Activated T-helper 1 cell treated with anti-CD3 and anti-CD28 coated beads, Interleukin-2, amount 50 U/mL, for 16 hours (primary cell): ENCODE data around the gene TANGO2.

Experiments
- DNase-seq, 2 donors: peaks; one replicate each; pipeline ENCODE4 v3.0.0-alpha.2; 2020; ENCODE audit warnings: low read depth in 1 of 2, low spot score in 1 of 2

Gene TANGO2

DNA sequence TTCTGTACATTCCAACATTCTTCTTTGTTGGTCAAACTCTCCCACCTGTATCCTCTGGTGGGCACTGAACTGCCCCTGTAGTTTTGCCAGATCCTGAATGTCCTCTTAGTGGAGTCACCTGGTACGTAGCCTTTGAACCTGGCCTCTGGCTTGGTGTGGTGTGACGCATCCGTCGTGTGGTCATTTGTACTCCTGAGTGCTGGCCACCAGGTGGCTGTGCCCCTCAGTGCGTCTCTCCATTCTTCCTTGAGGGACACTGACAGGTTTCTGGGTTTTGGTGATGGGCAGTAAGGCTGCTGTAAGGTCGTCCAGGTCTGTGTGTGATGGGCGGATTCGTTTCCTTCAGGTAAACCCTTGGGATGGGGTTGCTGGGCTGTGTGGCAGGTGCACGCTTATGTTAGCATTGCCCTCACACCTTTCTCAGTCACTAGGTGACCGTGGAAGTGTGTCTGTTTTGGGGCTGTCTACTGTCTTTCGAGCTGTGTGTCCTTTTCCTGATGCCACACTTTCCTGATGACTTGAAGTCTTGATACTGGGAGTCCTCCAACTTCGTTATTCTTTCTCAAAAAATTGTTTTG is 81.4 kb downstream of the TANGO2 start:
- no peak for DNase-seq

- DNase-seq: no peak
These were observed 84.7 kb downstream of the TANGO2 start for GRCh38 chr22:20105456-20106204.

GRCh38 chr22:20106205-20106848 is 85.4 kb downstream of the TANGO2 start:
- DNase-seq: no peak

DNA sequence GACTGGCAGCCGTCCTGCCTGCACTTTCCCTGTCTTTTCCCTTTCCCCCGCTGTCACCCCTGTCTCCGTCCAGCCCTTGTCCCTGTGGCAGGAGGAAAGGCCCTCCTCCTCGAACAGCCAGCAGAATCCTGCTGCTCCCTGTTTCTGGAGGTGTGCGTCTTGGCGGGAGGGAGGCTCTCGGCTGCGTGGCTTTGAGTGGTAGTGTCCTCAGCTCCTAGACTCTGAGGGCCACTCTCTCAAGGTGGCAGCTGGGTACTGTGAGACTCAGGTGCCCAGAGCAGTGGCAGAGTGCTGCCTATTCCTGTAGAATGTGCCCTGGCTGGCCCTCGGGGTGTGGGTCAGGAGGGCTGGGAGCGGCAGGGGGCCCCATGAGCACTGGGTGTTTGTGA is 85.9 kb downstream of the TANGO2 start:
- no peak for DNase-seq

DNA sequence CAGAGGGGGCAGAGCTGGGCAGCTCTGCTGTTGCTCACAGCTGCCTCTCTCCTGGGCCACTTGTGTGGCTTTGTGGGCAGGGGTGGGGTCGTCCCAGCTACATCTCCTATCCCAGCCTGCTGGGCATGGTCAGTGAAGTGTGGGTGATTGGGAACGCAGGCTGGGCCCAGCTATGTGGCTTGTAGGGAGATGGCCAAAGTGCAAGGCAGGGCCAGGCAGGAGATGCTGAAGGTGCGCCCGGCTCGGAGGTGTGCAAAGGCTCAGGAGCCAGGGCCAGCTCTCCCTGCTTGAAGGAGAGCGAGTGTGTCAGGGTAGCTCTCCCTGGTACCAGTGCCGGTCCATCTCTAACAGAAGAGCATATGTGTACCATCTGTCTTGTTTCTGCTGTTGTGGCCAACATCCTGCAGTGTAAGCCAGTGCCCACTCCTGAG is 86.6 kb downstream of the TANGO2 start:
- no peak for DNase-seq

DNA sequence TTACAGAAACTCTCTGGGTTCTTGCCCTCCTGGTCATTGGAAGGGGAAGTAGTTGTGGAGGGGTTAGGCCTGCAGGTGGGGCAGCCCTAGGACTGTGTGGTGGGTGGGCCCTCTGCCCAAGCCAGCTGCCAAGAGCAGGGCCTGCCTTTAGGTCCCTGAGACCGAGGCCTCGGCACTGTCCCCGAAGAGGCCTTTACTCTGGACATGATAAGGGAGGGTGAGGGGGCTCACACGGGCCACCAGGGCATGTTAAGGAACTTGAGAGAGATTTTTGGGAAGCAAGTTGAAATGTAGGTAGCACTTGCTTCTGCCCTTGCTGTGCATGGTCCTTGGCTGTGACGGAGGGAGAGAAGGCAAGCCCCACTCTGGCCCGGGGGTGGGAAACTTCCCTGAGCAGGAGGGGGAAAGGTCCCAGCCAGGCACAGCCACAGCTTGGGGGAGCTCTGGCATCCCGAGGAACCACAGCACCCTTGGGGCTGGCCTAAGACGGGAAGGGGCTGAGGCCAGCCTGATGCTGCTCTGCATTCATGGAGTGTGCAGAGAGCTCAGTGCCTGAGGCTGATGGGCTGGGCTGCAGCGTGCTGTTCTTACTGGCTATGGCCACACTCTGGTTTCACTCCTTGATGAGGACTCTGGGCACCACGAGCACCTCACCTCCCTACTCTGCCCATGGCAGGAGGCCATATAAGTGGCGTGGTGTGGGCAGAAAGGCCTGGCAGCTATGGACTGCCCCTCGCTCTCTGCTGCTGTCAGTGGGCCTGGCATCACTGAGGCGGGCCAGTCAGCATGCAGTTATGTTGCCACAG is 87.2 kb downstream of the TANGO2 start:
- no peak for DNase-seq

DNA sequence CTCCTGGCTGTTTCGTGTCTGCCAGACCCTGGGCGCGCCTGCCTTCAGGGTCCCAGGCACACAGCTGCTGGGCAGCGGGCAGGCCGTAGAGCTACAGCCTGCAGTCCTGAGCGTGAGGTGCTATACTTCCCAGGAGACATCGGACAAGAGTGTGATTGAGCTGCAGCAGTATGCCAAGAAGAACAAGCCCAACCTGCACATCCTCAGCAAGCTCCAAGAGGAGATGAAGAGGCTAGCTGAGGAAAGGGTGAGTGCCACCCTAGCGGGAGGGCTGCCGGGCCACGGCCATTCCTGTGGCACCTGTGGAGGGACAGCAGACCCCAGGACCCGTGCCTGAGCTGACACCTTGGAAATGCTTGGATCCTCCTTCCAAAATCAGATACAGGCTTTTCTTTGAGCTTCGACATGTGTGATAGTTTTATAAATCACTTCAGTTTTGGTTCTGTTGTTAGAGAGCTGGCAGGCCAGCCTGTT is 87.9 kb downstream of the TANGO2 start:
- DNase-seq: no peak

DNA sequence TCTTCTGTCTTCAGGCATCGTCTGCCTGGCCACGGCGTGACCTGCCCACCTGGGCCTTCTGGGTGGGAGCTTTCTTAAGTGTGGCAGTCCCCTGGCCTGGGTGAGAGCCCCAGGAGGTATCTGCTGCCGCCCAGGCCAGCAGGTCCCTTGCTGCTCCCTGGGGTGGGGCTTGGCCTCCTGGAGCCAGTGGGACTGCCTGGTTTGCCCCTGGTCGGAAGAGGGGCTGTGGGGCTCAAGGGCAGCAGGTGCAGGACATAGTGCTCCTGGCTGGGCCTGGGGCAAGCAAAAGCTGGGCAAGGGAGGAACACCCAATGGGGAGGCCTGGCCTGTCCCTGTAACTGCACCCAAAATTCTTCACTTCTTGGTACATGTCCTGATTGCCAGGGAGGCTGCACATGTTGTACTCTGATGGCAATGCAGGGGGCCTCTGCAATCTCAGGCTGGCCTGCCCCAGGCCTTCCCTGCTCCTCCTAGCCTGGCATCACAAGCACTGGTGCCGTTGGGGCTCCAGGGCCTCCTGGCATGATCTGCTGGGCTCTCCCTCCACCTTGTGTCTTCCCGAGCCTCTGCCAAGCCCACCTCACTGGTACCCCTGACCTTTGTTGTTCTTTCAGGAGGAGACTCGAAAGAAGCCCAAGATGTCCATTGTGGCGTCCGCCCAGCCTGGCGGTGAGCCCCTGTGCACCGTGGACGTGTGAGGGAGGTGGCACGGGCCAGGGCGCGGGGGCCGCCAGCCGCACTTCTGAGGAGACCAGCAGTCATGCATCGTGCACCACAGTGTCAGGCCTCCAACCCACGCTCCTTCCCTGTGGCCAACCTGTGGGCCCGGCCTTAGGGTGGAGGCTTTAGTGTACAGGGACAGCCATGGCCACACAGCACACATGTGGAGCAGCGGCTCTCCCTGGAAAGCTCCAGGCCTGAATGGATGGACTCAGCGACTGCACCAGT is 88.8 kb downstream of the TANGO2 start:
- DNase-seq: no peak

DNA sequence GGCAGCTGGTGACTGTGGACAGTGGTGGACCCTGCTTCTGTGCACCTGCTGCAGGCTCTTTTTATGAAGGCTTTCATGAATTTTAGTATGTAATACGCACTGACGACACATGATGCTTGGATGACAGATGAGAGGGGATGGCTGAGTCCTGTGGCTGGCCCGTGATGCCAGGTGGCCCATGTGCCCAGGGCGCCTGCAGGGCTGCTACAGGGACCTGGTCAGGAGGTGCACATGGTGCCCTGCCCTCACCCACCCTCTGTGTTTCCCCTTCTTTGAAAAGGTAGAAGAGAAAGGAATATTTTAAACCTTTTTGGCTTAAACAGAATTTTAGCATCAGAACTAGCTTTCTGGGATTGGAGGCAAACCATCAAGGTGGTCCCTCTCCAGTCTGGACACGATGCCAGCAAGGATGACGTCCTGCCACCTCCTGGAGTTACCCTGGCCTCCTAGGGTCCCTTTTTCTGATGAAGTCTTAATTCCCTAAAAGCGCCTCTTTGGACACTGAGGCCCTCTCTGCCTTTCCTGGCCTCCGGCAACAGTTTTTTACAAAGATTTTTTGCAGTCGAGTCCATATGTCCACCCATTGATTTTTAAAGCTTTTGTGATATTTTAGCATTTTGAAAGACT is 89.6 kb downstream of the TANGO2 start:
- no peak for DNase-seq

DNA sequence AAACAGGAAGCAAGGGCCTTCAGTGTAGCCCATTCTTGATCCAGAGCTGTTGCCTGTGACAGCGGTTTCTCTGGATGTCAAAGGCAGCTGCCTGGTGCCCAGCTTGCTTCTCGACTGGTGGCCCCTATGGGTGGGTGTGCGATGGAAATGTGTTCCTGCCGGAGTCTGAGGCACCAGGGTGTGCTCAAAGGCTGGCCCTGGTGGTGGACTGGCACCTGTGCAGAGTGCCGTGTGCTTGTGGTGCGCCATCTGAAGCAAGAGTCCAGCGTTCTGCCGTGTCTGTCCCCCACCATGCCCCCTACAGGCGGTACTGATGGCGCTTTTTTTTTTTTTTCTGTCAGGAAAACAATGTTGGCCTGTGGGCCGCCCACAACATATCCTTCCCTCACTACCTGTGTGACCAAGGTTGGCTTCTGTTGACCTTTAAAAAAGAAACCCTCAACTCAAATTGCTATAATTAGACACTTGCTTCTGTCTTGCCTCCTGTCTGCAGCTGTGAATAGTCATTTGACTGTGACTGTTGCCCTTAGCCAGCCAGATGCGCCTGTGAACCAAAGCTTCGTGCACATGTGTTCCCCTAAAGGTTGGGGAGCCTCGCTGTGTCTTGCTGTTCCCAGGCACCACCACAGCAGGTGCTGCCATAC is 90.3 kb downstream of the TANGO2 start:
- DNase-seq: no peak

DNA sequence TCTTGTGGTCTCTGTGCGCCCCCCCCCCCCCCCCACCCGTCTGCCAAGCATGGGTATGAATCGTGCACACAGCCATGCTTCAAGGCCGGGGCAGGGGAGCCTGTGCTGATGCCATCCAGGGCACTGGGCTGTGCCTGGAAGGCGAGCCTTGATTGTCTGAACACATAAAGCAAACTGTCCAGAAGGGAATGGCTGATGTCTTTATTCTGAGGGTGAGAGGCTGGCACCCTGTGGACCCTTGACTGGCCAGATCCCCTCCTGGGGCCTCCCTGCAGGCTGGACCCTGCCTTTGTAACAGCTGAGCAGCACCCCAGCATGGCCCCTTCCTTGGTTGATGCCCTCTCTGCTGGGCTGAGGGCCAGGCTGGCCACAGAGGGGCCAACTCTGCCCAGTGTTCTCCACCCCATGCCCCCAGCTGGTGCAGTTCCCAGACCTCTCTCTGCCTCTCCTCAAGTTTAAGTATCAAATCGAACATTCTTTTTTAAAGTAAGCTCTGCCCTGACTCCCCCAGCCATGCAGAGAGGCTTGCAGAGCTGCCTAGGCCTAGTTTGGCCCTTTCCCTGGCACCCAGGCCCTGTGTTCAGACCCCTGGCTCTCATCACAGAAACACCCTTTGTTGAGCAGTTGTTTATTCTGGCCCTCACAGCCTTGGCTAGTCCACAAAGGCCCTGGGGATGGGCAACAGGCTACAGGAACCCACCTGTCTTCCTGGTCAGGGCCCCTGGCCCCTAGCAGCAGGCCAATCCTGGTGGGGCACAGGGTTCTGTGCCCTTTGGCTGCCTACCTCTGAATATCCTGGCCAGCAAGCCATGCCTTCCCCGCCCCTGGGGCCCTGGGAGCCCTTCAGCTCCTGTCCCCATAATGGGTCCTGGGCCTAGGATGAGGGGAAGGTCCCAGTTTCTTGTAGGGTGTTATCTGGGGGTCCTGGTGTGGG is 91.0 kb downstream of the TANGO2 start:
- DNase-seq: no peak

DNA sequence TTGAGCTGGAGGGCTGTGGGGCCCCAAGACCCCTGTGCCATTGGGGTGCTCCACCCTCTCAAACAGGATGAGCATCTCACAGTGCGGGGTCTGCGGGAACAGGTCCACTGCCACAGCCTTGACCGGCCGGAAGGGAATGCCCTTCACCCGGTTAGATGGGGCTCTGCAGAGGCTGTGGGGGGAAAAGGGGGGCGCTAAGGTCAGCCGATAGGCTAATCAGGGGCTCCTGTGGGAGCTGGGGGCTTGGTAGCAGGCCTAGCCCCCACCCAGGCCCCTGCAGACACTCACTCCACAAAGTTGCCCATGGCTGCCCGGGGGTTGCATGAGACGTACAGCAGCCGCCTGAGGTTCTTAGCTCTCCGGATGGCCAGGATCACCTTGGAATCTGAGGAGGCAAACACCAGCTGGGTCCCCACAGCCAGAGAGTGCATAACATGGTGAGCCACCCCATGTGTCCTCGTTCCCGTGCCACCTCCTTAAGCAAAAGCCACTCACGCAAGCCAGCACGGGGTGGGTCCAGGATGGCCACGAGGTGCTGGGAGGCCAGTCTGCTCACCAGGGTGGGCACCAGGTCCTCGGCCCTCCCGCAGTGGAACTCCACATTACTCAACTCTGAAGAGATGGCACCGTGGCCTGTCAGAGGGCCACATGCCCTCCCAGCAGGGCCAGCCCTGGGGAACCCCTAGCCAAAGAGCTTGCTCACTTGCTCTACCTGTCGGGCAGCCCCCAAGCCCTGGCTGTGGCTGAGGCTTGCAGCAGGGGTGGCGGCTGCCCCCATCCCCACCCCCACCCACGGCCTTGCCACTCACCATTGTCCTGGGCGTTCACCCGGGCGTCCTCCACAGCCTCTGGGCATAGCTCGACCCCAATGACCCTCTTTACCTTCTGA is 92.0 kb downstream of the TANGO2 start:
- no peak for DNase-seq

DNA sequence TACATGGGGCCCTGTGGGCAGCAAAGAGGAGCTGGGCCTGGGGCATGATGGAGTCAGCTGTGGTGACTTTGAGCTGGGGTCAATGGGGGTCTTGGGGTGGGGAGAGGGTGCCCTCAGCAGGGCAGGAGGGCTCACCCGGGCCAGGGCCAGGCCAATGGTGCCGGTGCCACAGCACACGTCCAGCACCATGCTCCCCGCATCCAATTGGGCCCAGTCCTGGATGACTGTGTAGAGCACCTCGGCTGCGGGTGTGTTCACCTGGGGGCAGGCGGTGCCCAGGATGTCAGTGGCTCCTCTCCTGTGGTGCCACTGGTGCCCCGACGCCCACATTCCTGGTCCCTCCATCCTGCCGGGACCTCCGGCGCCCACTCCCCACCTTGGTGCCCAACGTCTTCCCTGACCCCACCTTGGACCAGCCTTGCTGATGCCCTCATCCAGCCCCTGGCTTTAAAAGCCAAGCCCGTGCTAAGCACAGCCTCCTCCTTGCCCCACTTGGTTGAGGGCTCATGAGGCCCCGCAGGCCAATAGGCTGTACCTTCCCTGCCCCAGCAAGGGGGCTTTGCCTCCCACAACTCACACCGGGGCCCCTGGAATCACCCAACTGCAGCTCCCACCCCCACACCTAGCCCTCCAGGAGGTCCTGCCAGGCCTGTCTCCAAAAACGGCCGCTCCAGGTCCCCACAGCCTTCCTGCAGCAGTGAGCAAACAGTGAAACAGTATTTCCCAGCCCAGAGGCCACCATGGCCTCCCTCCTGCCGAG is 92.8 kb downstream of the TANGO2 start:
- DNase-seq: no peak

DNA sequence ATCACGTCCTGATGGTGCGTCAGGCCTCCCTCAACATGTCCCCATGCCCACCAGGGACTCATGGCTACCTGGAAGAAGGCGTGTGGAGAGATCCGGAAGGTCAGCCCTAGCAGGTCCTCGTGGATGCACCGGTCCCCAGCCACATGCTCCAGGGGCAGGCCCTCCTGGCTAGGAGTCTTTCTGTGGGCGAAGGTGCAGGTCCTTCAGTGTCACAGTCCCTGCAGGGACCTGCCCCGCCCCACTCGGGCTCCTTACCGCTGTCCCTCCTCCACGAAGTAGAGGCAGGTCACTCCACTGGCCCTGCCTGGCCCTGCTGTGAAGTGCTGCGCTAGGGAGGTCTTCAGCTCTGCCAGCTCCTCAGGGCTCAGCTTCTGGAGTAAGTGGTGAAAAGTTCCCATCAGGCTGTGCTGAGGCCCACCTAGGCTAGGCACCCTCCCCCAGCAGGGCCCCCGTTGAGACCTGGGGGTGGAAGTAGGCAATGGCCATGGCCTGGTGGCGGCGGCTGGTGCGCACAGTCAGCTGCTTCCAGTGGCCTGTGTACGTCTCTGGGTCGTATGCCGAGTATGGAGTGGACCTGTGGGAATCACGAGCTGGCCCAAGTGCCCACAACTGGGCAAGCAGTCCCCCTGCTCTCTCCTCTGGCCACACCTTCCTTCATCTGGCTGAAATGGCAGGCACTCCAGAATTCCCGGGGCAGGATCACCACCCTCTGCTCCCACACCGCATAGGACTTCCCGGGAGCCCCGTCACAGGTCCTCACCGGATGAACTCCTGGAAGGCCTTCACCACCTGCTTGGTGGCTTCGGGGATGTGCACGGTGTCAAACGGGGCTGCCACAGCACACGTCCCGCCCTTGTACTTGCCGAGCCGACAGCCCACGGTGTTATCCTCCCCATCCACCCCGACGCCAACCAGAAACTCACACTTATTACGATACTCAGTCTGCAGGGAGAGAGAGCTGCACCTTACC is 93.9 kb downstream of the TANGO2 start:
- DNase-seq: no peak

DNA sequence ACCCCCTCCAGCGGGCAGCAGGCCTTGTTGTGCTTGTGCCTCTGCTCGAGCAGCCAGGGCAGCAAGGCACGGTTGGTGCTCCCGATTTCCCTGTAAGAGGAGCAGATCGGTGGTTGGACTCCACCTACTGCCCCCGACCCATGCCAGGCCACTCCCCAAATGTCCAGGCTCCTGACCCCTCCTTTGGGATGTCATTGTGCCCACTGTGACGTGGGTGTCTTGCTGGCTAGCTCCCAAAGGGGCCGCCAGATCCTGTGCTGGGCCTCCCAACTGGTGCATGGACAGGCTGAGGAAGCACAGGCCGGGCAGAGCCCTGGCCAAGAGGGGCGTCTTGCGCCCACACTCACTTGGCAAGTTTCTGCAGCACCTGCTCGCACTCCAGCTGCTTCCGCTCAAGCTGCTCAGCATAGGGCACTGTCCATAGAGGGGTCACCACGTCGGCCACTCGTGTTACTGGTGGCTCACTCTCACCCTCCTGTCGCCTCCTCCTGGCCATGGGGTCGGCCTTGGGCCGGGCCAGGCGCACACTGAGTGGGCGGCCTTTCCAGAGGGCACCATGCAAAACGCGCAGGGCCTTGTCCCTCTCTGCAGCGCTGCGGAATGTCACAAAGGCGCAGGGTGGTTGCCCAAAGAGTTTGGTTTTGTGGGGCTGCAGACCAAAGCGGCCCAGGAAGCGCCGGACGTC is 94.9 kb downstream of the TANGO2 start, which contains the start of gene RANBP1:
Gene RANBP1 (plus strand): TSS at position 414 of the 685 bp plus-strand sequence. CDS start 81 bp downstream, at position 495.
- DNase-seq: no peak
